Measurements from ENCODE around the gene LRRC4C. TPM values are rescaled to one million over a fixed set of nuclear protein-coding genes. Genes with fewer than 3 reads are reported as not detected.

The LRRC4C gene
- total and polyA plus RNA-seq, 12 donors: 0.15 to 0.93 (median 0.40) TPM

DNA sequence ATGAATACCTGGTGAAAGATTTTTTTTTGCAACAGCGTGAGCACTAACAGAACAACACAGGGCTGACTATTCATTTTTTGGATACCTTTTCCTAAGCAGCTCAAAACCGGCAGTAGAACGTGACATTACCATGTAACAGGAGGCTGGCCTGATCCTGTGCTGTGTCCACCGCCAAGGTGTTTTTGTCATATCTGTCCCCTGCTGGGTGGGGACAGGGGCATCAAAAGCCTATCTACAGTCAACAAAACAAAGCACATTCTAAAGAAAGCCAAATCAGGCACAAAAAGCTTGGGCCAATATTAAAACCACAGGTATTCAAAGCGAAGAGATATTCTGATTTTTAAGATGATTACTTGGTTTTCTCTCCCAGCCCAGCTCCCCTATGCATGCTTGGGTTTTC, 151.2 kb downstream of the LRRC4C start:
- WGBS, 2 donors: 85 to 90% methylated on average over 5 of the region's 5 CpGs
- Histone ChIP-seq H3K27me3 (no peaks in the 10 kb centered on the region), H3K36me3 (no peaks in the 10 kb centered on the region), H3K27ac (no peak overlapping the region), H3K4me1 (no peaks in the 10 kb centered on the region), H3K9me3 (no peaks in the 10 kb centered on the region), H3K4me3 (no peak overlapping the region)
- ATAC-seq (no peak), DNase-seq (no peak)
- intact Hi-C loops (cut with DNase I): no loop called here
- TF ChIP-seq, protein P1, sequence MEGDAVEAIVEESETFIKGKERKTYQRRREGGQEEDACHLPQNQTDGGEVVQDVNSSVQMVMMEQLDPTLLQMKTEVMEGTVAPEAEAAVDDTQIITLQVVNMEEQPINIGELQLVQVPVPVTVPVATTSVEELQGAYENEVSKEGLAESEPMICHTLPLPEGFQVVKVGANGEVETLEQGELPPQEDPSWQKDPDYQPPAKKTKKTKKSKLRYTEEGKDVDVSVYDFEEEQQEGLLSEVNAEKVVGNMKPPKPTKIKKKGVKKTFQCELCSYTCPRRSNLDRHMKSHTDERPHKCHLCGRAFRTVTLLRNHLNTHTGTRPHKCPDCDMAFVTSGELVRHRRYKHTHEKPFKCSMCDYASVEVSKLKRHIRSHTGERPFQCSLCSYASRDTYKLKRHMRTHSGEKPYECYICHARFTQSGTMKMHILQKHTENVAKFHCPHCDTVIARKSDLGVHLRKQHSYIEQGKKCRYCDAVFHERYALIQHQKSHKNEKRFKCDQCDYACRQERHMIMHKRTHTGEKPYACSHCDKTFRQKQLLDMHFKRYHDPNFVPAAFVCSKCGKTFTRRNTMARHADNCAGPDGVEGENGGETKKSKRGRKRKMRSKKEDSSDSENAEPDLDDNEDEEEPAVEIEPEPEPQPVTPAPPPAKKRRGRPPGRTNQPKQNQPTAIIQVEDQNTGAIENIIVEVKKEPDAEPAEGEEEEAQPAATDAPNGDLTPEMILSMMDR (IDR thresholded peaks at IDR 0.05): no peak

DNA sequence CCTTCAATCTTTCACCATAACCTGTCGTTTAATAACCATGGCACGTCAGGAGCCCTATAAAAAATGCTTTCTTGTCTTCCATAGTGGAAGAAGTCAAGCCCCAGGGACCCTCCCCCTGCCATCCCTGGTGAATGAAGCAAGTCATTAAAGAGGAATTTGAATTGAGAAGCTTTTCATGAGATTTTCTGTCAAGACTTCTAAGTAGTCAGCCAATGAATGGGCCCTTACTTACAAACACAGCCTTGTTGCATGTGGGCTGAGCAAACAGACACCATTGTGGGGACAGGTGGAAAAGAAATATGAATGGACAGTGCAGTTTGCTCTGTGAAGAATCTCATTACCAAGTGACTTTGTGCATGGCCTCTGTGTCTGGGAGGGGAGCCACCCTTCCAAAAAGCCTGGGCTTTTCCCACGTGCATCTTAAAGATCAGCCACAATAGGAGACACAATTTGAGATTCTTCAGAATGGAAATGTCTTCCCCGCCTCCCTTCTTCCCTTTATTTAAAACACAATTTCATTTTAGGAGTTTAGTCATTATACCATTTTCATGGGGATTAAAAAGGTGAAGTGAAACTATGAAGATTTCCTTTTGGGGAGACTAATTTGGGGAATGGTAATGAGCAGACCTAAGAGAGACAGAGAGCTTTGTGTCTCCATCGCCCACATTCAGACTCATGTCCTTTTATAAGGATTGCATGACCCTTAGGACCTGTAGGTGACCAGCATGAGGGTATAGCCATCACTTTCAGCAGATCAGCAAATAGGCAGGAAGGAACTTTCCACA, 152.0 kb downstream of the LRRC4C start:
- WGBS, 2 donors: 80 to 92% methylated on average over 5 of the region's 5 CpGs
- intact Hi-C loops (cut with DNase I): no loop called here
- no peak overlapping the region for H3K4me3 ChIP-seq

DNA sequence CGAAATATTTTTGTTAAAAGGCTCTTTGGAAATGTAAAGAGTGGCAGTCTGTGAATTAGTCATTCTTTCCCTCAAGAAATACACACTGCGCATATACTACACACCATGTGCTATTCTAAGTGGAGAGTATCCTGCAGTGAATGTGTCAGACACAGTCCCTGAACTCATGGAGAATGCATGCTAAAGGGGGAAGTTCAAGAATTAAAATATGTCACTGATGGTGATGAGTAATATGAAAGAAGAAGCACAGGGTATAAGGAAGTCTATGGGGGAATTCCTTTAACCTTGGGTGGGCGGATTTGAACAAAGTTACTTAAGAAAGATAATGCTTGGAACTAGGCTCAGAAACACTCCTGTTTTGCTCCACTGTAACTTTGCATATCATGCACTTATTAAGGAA, 153.0 kb downstream of the LRRC4C start:
- Histone ChIP-seq H3K27me3 (no peaks in the 10 kb centered on the region), H3K4me3 (no peak overlapping the region), H3K27ac (no peak overlapping the region), H3K36me3 (no peaks in the 10 kb centered on the region), H3K9me3 (no peaks in the 10 kb centered on the region), H3K4me1 (no peaks in the 10 kb centered on the region)
- no peak for ATAC-seq
- DNase-seq: no peak
- intact Hi-C loops (cut with DNase I): no loop called here
- 82 to 85% methylated on average over 3 of the region's 3 CpGs for WGBS, 2 donors
- TF ChIP-seq, protein P1 (IDR thresholded peaks at IDR 0.05): no peak

More for the DNA sequence above, 152.0 kb downstream of the LRRC4C start:
- Histone ChIP-seq H3K4me1 (no peaks in the 10 kb centered on the region), H3K27me3 (no peaks in the 10 kb centered on the region), H3K9me3 (no peaks in the 10 kb centered on the region), H3K36me3 (no peaks in the 10 kb centered on the region), H3K27ac (no peak overlapping the region)
- ATAC-seq (no peak), DNase-seq (no peak)
- TF ChIP-seq, protein P1 (IDR thresholded peaks at IDR 0.05): no peak

DNA sequence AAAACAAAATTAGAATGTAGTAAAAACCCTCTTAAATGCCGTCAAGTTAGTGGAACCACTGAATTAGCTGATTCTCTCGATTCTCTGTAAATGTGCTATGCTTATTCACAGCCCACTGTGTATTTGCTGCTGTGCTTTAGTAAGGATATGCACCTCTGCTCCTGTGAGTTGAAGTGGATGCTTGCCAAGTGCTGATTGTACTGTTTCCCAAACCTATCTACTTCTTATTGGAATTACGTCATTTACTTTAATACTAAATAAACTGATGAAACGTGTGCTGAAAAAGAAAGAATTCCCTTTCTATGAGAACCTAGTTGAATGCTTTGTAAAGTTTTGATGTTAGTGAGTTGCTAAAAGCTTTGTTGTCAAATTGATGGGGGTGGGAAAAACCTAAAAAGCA, 158.4 kb downstream of the LRRC4C start:
- Histone ChIP-seq H3K27ac (no peak overlapping the region), H3K9me3 (no peaks in the 10 kb centered on the region), H3K36me3 (no peaks in the 10 kb centered on the region), H3K4me3 (no peak overlapping the region), H3K4me1 (no peaks in the 10 kb centered on the region), H3K27me3 (no peaks in the 10 kb centered on the region)
- intact Hi-C loops (cut with DNase I): no loop called here
- TF ChIP-seq, protein P1 (IDR thresholded peaks at IDR 0.05): no peak
- DNase-seq: no peak
- WGBS, 2 donors: 53% methylated on average over 4 of the region's 4 CpGs
- ATAC-seq: no peak
